Measurements from ENCODE around the gene RUNX3.

Gene RUNX3

GRCh38 chr1:24928689-24929397 is 1.2 kb downstream of the RUNX3 start:
- peak; percentile 84 to 94 (median 94) for DNase-seq

GRCh38 chr1:24927988-24928688 is 1.9 kb downstream of the RUNX3 start:
- peak; percentile 73 to 81 (median 73) for DNase-seq

GRCh38 chr1:24927473-24927872 is 2.6 kb downstream of the RUNX3 start:
- no peak for DNase-seq

- DNase-seq: peak; percentile 29 to 42 (median 30)
Measured at GRCh38 chr1:24926563-24927249, 3.4 kb downstream of the RUNX3 start.

- no peak for DNase-seq
Measured at GRCh38 chr1:24925963-24926362, 4.1 kb downstream of the RUNX3 start.

GRCh38 chr1:24925082-24925779 is 4.8 kb downstream of the RUNX3 start:
- no peak for DNase-seq

- no peak for DNase-seq
Measured at GRCh38 chr1:24923485-24924113, 6.5 kb downstream of the RUNX3 start.

- no peak for DNase-seq
Measured at GRCh38 chr1:24921938-24922662, 8.0 kb downstream of the RUNX3 start.

- DNase-seq: peak; percentile 30 to 62 (median 41)
Measured at GRCh38 chr1:24921412-24921811, 8.7 kb downstream of the RUNX3 start.

GRCh38 chr1:24920533-24920925 is 9.5 kb downstream of the RUNX3 start:
- DNase-seq: no peak

- no peak for DNase-seq
Measured at GRCh38 chr1:24919791-24920532, 10.1 kb downstream of the RUNX3 start.

- DNase-seq: no peak
Measured at GRCh38 chr1:24918995-24919605, 11.0 kb downstream of the RUNX3 start.

GRCh38 chr1:24918370-24918769 is 11.7 kb downstream of the RUNX3 start:
- DNase-seq: no peak

- DNase-seq: no peak
Measured at GRCh38 chr1:24917327-24918074, 12.6 kb downstream of the RUNX3 start.

- no peak for DNase-seq
Measured at GRCh38 chr1:24915816-24916602, 14.1 kb downstream of the RUNX3 start.

- no peak for DNase-seq
Measured at GRCh38 chr1:24914226-24915069, 15.6 kb downstream of the RUNX3 start.

- DNase-seq: no peak
Measured at GRCh38 chr1:24913616-24914225, 16.4 kb downstream of the RUNX3 start.

GRCh38 chr1:24913274-24913604 is 16.8 kb downstream of the RUNX3 start:
- no peak for DNase-seq
